HG02943 (cell line): Measurements from ENCODE around the gene FLT4.

Experiments used
- ATAC-seq: cut with Tn5 transposase; IDR thresholded peaks from one replicate; pipeline ENCODE4 v1.9.1; 2021; ENCODE audit warnings: mild to moderate bottlenecking, low read depth, moderate library complexity; ENCODE audit not compliant: unreplicated experiment

The FLT4 gene

DNA sequence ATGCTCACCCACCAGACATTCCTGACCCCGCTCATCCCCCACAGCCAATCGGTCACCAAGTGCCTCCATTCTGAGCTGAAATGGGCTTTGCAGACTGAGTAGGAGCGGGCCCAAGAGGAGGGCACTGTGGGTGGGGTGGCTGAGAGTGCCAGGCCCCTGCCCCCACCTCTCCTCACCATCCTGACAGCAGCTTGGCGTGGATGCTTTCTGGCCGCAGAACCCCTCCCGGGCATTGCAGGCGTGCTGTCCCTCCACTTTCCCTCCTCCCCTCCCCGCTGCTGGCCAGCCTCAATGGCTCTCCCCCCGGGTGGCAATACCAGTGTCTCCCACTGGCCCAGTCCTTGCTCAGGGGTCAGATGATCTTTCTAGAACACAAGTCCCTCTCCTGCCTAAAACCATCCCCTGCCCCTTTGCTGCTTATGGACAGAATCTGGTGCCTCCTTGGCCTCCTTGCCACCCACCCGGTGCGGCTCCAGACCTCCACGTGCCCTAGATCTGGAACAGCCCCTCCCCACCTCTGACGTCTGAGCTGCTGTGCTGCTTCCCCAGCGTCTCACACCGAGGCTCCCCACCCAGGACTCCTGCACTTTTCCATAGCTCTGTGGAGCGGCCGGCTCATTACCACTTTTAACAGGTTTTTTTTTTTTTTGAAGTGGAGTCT lies 6.1 kb downstream of the FLT4 start:
- no peak for ATAC-seq

DNA sequence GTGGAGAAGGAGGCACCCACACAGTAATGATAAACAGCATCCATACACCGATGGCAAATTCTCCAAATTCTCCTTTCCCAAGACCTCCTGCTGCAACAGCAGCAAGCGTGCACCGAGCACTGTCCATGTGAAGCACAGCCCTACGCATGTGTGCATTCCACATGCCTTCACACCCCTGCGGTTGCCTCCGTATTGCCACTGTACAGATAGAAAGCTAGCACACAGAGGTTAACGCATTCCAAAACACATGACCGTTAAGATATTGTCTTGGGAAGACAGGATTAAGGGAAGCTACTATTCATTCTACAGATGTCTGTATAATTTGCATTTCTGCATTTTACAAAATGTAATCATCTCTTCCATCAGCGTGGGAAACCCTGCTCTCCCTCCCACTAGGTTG lies 6.6 kb downstream of the FLT4 start:
- ATAC-seq = no peak

DNA sequence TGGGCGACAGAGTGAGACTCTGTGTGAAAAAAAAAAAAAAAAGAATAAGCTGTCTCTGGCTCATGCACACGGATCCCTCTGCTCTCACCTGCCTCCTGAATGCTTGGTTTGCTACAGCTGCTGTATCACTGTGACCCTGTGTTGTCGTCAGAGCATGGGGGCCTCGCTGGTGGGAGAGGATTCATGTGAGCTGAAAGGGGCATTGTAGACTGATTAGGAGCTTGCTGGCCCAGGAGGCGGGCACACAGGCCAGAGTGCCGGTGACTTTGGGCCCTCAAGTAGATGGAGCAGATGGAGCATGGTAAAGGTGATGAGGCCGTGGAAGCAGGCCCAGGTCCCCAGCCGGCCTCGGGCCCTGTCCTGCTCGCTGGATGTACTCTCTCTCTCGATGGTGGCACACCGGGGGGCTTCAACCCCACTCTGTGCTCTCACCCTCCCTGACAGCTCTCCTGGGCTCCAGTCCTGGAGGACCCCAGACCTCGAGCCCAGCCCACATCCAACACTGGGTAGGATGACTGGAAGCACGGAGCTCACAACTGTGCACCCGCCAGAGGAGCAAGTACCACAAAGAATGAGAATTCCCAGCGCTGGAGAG lies 7.1 kb downstream of the FLT4 start:
- ATAC-seq = no peak

DNA sequence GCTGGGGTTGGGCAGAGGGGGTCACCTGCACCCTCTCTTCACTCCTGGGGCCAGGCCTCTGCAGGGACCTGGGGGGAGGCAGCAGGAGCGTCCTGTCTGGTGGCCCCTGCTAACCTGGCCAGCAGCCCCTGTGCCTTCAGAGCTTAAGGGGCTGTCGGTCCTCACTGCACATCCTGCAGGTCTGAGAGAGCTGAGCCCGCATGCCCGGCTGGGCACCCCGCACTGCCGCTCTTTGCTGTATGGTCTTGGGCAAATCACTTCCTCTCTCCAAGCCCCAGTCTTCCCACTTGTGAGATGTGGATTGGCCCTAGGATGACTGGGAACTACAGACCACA lies 7.9 kb downstream of the FLT4 start:
- ATAC-seq = no peak

DNA sequence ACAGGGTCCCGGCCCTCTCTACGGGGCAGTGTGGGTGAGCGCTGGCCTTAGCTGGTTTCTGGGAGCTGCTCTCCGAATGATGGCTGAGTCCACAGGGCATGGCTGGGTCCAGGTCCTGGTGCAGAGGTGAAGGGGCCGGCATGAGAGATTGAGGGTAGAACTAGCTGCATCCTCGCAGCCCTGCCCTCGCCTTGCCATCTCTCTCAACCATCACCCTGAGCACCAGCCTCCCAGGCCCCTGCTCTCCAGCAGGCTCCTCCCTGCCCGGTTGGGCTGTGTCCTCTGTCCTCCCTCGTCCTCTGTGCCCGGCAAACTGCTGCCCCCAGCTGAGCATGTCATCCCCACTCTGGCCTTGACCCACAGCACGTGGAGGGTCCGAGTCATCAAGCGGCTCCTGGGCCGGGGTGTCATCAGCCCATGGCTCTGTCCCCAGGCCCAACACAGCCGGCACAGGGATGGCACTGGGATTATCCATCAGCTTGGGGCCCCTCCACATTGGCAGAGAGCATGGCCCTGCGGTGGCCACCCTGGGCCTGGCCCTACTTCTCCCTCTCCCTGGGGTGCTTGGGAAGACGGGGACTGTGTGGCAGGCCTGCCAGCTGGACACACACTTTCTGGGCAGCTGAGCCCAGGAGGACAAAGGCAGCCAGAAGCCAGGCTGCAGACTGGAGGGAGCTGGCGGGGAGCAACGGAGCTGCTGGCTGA lies 8.4 kb downstream of the FLT4 start:
- no peak for ATAC-seq

DNA sequence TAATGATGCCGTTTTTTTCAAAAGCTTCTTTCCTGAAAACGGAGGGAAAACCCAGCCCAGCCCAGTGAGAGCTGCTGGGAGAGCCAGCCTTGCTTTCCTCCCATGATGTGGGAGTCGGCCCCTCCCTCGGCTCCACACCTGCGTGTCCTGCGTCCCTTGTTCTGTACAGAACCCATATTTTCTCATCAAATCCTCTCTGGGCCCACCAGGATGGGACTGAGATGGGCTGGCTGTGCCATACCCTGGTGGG lies 8.9 kb downstream of the FLT4 start:
- ATAC-seq = no peak

DNA sequence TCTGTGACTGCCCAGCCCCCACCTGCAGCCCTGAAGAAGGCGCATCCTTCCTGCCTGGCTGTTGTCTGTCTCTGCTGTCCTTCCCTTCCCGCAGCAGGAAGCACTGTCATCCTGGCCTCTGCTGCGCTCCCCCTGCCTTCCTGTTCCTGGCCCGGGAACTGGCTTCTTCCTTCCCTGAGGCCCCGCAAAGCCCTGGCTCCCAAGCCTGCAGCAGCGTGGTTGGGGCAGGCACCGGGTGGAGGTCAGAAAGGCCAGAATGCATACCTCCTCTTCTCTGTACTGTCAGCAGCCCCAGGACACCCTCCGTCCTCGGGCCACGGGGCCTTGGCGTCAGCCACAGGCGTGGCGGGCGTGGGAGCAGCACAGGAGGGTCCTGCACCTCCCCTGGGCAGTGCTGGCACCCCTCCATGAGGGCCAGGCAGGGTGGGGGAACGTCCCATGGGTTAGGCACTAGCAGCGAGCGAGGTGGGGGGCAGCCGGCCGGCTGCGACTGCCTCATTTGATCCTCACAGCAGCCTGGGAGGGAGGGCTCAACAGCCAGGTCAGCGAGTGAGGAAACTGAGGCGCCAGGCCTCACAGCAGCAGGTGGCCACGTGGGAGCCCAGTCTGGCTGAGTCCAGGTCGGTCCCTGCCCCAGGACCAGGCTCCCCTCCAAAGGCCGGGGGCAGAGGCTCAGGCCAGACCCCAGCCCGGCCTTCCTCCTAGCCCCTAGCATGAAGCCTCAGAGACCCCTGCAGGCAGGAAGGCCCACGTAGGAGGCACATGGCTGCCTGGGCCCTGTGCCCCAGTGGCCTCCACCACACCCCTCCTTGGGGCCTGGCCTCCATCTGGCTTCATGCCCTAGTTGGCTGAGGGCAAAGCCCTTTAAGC lies 9.4 kb downstream of the FLT4 start:
- no peak for ATAC-seq

DNA sequence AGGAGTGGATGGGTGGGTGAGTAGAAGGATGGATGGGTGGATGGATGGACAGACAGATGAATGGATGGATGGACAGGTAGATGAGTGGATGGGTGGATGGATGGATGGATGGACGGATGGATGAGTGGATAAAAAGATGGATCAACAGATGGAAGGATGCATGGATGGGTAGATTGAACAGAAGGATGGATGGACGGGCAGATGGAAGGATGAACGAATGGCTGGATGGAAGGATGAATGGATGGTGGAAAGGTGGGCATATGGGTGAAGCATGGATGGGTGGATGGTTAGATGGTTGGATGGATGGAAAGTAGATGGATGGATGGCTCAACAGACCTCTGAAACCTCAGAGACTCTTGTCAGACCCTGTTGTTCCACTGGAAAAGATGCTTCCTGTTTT lies 10.1 kb downstream of the FLT4 start:
- ATAC-seq = no peak

DNA sequence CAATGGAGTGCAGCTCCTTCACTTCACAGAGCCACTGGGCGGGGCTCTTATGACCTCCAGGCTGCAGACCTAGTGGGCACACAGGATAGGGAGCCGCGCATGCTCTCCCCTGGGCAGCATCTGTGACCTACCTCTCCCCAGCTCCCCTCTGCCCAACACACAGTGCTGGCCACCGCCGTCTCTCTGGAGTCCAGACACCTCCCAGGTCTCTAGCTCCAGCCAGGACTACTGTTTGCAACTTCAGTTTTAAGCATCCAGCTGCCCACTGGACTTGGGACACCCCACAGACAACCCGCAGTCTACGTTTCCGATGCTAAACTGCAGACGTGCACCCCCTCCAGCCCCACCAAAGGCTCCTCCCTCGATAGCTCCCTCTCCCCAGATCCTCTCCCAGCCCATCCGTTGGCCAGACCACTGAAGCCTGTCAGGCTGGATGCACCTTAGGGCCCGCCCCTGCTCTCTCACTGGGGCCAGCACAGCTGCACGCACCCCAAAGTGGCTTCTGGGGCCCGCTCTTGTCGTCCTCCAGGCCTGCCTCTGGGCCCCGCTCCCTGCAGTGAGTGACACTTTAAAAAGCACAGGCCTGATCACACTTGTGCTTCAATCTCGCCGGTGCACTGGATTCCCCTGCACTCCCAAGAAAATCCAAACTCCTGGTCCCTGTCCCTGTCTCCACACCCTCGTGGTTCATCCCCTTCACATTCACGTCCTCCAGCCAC lies 11.3 kb downstream of the FLT4 start:
- ATAC-seq = no peak

DNA sequence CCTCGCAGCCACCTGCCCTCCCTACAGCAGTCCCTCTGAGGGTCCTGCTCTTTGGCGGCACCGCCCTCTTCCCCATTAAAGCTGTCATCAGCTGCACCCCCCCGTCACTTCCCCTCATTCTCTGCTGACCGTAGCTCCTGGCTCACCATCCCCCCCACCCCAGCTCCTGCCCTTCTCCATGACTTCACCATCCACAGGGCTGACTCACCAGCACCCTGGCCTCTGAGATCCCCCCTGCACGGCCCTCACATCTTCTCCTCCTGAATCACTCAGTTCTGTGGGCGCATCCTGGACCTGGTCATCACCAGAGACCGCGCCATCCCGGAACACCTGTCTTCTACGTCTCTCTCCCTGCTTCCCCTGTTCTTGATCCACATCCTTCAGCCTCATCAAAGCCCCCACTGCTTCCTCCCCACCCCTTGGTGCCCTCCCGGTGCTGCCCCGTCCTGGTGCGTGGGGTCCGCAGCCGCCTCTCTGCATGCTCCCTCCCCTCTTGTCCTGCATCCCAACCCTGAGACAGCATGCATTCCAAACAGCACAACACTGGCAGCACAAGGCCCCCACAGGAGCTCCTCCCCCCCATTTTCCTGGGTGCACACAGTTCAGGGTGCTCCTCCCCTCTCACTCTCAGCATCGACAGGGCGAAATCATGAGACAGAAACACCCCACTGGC lies 12.9 kb downstream of the FLT4 start:
- no peak for ATAC-seq

DNA sequence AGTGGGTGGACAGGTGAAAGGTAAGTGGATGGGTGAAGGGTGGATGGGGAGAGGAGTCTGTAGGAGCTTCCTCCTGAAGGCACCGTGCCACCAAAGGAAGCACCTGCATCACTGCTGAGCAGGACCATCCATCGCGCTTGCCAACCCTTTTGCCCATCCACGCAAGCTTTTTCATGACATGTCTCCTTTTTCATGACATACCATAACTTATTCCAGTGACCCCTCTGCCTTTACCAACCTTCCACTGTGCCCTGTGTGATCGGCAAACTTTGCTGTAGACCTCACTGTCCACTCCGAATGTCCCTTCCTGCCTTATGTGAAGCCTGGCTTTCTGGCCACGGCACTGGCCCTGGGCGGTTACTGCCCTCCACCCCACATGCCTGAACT lies 13.4 kb downstream of the FLT4 start:
- no peak for ATAC-seq

DNA sequence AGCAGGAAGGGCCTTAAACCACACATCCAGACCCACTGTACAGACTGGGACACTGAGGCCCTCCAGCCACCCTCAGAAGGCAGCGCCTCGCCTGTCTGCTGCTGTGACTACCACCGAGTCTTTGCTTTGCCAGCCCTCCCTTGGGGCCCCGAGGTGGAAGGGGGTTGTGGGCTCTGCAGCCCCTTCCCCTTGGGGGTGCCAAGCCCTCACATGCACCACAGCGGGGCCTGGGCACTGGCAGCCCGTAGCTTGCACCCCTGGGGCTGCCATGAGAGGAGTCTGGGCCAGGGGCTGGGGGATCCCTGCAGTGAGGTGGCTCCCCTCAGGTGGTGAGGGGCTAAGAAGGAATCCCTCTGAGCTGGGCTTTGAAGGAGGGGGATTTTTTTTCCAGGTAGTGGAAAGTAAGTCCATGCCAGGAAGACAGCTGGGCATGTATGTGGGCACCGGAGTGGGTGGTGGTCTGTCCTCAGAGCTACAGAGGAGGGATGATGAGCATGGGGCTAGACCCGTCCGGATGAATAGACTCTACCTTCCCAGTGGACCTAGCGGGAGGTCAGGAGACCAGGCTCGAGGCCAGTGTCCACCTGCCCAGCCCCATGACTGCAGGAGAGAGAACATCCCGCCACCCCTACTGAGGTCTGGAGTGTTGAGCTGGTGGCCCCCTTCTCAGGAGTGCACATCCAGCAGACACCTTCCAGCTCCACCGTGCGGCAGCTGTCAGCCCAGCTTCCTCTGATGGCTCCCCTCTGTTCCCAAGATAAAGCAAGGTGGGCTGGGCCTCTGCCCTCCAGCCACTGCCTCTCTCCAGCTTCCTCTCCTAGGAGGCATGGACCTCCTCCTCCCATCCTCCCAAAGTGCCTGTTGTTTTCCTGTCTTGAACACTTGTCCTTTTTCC lies 15.9 kb downstream of the FLT4 start:
- no peak for ATAC-seq

DNA sequence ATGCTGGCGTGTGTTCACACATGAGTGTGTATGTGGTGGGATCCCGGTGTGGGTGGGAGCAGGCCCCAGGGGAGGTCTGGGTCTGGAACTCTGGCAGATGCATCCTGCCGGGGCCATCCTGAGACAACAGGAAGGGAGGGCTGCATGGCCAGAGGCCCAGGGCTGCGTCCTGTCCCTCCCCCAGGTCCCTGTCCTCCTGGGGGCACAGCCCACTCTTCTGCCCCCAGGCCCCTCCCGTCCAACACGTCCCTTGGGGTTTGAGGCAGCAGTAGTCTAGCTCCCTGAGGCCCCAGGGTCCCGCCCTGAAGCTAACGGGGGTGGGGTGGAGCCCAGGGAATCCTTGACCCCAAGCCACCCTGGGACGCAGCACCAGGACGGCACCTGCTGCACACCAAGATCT lies 16.6 kb downstream of the FLT4 start:
- no peak for ATAC-seq

DNA sequence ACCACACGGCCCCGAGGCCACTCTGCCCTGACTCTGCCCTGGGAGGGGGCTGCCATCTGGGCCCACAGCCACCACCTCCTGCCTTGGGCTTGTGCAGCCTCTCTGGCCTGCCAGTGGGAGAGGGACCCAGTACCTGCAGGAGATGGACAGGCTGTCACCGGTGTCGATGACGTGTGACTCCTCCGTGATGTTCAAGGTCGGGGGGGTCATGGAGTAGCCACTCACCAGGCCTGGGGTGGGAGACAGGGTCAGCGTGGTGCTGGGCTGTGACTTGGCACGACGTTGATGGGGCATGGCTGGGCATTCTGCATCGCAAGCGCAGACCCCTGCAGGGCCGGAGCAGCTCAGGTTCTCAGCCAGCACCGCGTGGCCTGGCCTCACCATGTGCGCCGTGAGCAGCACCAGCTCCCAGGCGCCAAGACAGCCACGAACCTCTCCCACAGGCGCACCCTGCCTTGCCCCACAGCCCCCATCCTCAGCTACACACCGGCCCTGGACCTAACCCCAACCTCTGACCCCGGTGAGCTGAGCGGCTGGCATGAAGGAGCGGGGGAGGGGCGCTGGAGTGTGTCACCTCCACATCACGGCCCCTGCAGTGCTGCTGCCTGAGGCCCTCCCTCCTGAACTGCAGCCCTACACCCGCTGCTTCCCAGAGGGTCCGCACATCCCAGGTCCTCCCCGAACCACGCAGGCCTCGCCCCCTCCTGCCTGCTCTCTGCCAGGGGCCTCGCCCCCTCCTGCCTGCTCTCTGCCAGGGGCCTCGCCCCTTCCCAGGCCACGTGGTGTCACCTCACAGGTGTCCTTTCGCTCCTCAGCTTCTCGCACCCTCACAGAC lies 17.6 kb downstream of the FLT4 start:
- ATAC-seq = no peak

DNA sequence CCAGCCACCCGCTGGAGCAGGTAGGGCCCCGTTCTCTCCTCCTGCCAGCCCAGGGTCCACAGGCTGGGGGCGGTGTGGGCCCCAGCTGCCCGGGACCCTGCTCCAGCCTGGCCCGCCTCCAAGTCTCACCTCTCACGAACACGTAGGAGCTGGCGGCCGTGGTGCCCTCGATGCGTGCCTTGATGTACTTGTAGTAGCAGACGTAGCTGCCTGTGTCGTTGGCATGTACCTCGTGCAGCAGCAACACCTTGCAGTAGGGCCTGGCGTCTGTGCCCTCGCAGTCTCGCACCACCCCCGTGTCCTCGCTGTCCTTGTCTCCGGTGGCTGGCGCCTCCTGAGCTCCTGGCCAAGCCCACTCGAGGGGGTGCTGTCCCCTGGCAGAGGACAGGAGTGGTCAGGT lies 19.0 kb downstream of the FLT4 start:
- ATAC-seq = no peak

DNA sequence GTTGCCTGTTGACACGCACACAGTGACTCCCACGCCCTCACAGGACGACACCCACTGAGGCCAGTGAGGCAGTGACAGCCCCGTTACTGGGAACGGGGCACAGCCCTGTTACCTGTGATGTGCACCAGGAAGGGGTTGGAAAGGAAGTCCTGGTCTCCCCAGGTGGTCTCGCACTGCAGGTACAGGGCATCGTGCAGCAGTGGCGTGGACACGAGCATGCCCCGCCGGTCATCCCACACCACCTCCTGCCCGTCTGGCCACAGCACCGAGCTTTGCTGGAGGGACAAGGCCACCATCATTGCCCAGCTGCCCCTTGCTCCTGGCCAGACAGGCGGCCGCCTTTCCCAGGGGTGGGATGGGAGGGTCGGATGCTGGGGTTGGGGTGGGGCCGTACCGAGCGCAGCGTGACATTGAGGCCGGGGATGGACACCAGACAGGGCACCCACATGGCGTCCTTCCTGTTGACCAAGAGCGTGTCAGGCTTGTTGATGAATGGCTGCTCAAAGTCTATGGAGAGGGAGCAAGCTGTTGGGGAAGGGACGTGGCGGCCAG lies 19.5 kb downstream of the FLT4 start:
- ATAC-seq = no peak

DNA sequence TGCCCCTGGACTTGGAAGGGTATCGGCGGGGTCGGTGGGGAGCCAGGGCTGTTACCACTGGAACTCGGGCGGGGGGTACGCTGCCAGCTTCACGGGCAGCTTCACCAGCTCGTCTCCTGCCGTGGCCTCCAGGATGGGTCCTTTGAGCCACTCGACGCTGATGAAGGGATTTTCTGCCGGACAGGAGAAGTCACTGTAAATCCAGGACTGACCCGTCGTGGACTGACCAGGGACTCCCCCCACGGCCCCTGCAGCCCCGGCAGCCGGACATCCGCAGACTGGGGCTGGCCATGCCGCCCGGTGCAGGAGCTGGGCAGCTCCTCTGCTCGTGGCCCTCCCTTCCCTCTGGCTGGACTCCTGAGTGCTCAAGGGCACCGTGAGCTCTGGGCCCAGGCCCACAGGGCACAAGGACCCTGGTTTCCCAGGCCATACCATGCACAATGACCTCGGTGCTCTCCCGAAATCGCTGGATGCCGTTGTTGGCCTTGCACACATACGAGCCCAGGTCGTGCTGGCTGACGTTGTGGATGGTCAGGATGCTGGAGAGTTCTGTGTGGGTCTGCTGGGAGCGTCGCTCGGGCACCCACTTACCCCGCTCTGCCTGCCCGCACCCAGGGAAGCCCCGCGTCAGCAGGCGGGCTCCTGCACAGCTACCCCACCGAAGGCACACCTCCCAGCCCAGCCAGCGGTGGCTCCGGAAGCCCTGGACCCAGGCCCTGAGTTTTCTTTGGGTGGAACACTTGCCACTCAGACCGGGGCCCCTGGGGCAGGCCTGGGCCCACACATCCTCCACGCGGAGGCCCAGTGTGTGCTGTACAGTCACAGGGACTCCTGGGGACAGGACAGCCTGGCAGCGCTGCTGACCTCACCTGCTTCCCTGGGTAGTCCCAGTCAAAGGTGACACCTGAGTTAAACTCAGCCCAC lies 20.3 kb downstream of the FLT4 start:
- no peak for ATAC-seq
